HG02852 (cell line): ENCODE data around the gene CDC42BPA.
"Not testable (repeated sequence)": the region's sequence is repeated elsewhere in the genome, so short reads cannot be mapped to it uniquely, and the experiment has no call there.

ENCODE experiments used
- ATAC-seq: cut with Tn5 transposase; IDR thresholded peaks from one replicate; pipeline ENCODE4 v1.9.1; 2021; ENCODE audit warnings: mild to moderate bottlenecking, moderate library complexity; ENCODE audit not compliant: unreplicated experiment

Gene CDC42BPA

GRCh38 chr1:227152525-227152924, 165.8 kb downstream of the CDC42BPA start:
- ATAC-seq, result no peak

- ATAC-seq, result no peak
Observed at GRCh38 chr1:227140376-227140775, 177.9 kb downstream of the CDC42BPA start.

DNA sequence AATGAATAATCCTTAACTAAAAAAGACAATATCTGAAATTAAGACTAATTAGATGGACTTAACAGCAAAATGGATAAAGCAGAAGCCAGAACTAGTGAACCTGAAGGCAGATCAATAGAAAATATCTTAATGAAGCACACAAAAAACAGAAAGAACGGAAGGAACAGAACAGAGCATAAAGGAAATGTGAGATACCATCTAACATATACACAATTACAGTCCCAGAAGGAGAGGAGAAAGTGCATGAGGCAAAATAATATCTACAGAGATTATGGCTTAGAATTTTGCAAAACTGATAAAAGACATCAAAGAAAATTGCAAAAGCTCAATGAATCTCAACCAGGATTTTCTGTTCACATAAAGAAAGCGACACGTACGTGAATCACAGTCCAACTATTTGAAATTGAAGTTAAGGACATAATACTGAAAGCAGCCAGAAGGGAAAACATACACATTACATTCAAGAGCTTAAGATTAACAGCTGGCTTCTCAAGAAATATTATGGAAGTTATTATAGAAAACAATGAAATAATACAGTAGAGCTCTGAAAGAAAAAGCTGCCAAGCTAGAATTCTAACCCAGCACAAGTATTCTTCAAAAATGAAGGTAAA, 182.0 kb downstream of the CDC42BPA start:
- ATAC-seq, result no peak

GRCh38 chr1:227134686-227135314, 183.5 kb downstream of the CDC42BPA start:
- ATAC-seq, result no peak

- ATAC-seq, result not testable (repeated sequence)
Observed at GRCh38 chr1:227132695-227133094, 185.6 kb downstream of the CDC42BPA start.

- ATAC-seq, result no peak
Observed at GRCh38 chr1:227131193-227131592, 187.1 kb downstream of the CDC42BPA start.

DNA sequence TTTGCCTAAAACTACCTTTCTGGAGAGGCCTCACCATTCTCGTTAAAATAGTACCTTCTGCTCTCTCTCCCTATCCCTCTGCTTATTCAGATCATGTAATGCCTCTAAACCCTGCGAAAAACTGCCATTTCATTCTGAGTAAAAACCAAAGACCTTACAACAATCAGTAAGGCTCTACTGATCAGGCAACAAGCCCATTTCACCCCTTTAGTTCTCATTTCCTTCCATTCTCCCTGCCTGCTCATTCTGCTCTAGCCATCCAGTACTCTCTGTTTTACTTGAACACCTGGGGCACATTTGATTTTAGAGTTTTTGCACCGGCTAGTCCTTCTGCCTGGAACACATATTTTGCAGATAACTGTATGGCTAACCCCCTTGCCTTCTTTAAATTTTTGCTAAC, 190.4 kb downstream of the CDC42BPA start:
- ATAC-seq, result peak; percentile 85

DNA sequence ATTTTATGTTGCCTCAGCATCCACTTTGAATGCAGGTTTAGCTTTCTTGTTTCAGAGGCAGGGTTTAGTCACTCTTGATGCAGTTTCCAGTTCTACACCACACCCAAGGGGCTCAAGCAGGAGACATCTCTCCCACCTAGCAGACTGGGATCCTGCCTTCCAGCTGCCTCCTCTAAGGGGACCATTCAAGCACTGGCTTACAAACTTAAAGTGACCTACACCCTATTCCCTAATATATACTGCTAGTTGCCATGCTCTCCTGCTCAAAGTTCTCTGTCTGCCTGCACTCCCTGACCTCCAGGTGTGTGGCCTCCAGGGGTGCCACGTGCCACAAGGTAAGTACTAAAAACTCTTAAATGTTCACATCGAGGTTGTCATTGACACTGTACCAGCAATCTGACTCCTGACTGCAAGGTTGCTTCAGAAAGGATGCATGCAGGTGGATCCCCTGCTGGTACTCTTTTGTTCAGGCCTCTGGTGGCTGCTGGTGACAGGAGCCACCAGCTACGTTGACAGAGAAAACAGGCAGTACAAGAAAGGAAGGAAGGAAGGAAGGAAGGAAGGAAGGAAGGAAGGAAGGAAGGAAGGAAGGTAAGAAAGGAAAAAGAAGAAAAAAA, 192.3 kb downstream of the CDC42BPA start:
- no peak for ATAC-seq

DNA sequence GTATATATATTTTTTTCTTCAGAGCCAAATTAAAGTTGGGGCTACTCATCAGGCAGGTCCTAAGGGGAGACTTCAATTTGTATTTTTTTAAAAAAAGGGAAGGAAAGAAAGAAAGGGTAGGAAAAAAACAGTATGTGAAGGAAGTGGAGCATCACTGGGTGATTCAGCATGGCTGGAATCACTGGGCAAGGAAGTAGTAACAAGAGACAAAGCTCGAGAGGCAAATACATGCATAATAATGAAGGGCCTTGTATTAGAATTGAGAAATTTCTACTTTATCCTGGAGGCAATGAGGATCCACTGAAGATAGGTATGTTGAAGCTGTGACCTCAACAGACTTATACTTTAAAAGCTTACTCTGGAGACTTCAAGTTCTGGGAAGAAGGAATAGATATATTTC, 193.8 kb downstream of the CDC42BPA start:
- no peak for ATAC-seq

DNA sequence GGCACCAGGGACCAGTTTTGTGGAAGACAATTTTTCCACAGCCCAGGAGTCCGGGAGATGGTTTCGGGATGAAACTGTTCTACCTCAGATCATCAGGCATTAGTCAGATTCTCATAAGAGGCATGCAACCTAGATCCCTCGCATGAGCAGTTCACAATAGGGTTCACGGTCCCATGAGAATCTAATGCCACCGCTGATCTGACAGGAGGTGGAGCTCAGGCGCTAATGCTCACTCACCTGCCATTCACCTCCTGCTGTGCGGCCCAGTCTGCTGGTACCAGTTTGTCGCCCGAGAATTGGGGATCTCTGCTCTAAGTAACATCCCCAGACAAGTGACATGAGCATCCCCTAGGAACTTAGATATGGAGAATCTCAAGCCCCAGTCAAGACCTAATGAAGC, 197.5 kb downstream of the CDC42BPA start:
- ATAC-seq, result no peak

GRCh38 chr1:227112538-227112937, 205.8 kb downstream of the CDC42BPA start:
- no peak for ATAC-seq

DNA sequence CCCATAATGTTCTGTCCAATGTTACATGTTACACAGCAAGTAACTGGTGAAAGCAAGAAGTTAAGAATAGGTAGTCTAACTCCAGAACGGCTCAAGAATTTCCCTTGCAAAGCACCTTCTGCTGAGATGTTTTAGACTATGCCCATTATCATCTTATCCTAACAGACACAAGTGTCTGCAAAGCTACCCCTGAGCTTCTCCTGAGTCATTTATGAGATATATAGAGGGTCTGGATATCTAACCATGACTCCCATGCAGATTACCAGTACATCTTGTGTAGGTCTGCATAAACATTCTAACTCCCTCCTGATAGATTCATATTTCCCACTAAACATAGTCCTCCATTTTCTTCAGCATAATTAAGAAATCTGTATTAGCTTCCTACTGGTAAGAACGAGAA, 206.5 kb downstream of the CDC42BPA start:
- ATAC-seq, result no peak

DNA sequence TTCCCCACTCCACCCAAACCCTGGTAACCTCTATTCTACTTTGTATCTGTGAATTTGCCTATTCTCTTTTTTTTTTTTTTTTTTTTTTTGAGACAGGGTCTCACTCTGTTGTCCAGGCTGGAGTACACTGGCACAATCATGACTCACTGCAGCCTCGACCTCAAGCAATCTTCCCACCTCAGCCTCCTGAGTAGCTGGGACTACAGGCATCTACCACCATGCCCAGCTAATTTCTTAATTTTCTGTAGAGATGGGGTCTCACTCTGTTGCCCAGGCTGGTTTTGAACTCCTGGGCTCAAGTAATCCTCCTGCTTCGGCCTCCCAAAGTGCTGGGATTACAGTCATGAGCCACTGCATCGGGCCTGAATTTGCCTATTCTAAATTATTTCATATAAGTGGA, 213.0 kb downstream of the CDC42BPA start:
- not testable (repeated sequence) for ATAC-seq

- no peak for ATAC-seq
Observed at GRCh38 chr1:227102056-227102455, 216.2 kb downstream of the CDC42BPA start.

GRCh38 chr1:227094249-227094966, 223.9 kb downstream of the CDC42BPA start:
- ATAC-seq, result no peak

GRCh38 chr1:227093309-227093708, 225.0 kb downstream of the CDC42BPA start:
- no peak for ATAC-seq

- ATAC-seq, result no peak
Observed at GRCh38 chr1:227092069-227092468, 226.2 kb downstream of the CDC42BPA start.

DNA sequence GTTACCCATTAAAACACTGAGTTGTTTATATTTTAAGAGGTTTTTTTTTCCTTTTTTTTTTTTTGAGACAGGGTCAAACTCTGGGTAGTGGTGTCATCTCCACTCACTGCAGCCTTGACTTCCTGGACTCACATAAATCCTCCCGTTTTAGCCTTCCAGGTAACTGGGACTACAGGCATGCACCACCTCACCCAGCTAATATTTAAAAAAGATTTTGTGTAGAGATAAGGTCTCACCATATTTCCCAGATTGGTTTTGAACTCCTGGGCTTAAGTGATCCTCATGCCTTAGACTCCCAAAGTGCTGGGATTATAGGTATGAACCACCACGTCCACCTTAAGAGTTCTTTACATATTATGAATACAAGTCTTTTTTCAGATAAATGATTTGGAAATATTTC, 231.7 kb downstream of the CDC42BPA start:
- ATAC-seq, result no peak

DNA sequence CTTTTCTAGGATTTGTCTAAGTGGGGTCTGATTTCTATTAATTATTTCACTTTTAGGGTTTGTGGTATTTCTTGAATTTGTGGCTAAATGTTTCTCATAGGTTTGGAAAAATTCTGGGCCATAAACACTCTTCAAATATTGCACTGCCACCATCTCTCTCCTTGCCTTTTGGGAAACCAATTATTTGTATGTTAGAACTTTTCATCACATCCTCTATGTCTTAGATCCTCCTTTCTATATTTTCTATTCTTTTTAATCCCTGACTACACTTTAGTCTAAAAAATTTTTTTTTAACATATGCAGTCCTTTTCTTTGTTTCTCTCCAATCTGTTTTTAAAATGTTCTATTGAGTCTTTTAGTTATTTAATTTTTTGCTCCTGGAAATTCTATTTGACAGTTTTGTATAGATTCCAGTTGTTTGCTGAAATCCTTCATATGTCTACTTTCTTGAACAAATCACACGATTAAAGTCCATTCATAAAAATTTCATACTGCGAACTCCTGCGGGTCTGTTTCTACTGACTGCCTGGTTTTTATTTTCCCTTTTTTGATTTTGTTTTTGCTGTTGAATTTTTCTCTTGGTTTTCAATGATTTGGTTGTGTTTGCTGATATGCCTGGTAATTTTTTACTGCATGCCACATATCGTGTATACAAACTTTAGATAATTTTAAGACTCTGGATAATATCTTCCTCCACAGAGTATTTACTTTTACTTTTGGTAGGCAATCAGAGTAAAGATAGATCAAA, 235.1 kb downstream of the CDC42BPA start:
- no peak for ATAC-seq

- ATAC-seq, result no peak
Observed at GRCh38 chr1:227077783-227078182, 240.5 kb downstream of the CDC42BPA start.

DNA sequence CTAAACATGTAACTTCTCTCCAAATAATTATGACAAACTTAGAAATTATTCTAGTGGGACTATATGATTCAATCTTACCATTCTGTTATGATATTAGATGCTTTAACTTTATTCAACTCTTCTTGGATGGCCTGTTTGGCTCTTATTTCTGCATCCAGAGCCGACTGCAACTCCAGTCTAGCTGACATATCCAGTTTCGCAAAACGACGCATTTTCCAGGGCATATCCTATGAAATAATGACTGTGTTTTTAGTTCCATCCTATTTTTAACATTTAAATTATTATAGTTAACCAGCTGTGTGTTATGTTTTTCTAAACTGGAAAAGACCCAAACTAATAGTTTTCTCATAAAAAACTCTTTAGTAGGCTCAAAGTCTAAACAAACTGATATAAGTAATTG, 244.5 kb downstream of the CDC42BPA start:
- ATAC-seq, result no peak
